SK-N-SH (cell line): ENCODE results near the gene EHD3.

Source experiments
- CHD2 ChIP-seq: fragments of 150-350 bp; IDR thresholded peaks from 2 replicates; pipeline ENCODE4 v1.6.1; 2018; ENCODE audit warnings: low read length; ENCODE audit not compliant: partially characterized antibody
- EP300 ChIP-seq, 2 experiments: IDR thresholded peaks; 2 replicates each; pipeline versions ENCODE4 v1.4.0 to v1.6.1; 2012; ENCODE audit warnings: borderline replicate concordance in 1 of 2, low read depth in 1 of 2, low read length in 1 of 2
- GABPA ChIP-seq: IDR thresholded peaks from 2 replicates; pipeline ENCODE4 v1.4.0; 2012; ENCODE audit warnings: low read depth, mild to moderate bottlenecking
- JUND ChIP-seq: IDR thresholded peaks from 2 replicates; pipeline ENCODE4 v1.4.0; 2012
- MXI1 ChIP-seq: IDR thresholded peaks from 2 replicates; pipeline ENCODE4 v1.6.1; 2012; ENCODE audit warnings: mild to moderate bottlenecking, low read depth, low read length, improper control_type of control experiment
- RAD21 ChIP-seq: IDR thresholded peaks from 2 replicates; pipeline ENCODE4 v1.6.1; 2012; ENCODE audit warnings: mild to moderate bottlenecking, low read length
- RCOR1 ChIP-seq: fragments of 150-350 bp; IDR thresholded peaks from 2 replicates; pipeline ENCODE4 v1.6.1; 2017; ENCODE audit warnings: antibody characterized with exemption, low read length
- SIN3A ChIP-seq: IDR thresholded peaks from 2 replicates; pipeline ENCODE4 v1.6.1; 2012; ENCODE audit warnings: low read depth, mild to moderate bottlenecking, low read length, moderate library complexity, borderline replicate concordance
- SMC3 ChIP-seq: IDR thresholded peaks from 2 replicates; pipeline ENCODE4 v1.6.1; 2012; ENCODE audit warnings: low read depth, low read length, improper control_type of control experiment
- YY1 ChIP-seq: IDR thresholded peaks from 2 replicates; pipeline ENCODE4 v1.4.0; 2012; ENCODE audit warnings: low read depth, mild to moderate bottlenecking
- TF ChIP-seq, protein P1 (sequence below): fragments of 200-600 bp; sonication (generic); IDR thresholded peaks from 2 replicates; pipeline ENCODE4 v1.6.1; 2017; ENCODE audit warnings: antibody characterized with exemption, mild to moderate bottlenecking, moderate library complexity
- TF ChIP-seq, protein P2 (sequence below): IDR thresholded peaks from 2 replicates; pipeline ENCODE4 v1.6.1; 2012; ENCODE audit warnings: mild to moderate bottlenecking, low read depth, low read length, moderate library complexity
- TF ChIP-seq, protein P3 (sequence below): fragments of 150-350 bp; IDR thresholded peaks from 2 replicates; pipeline ENCODE4 v1.6.1; 2017; ENCODE audit warnings: antibody characterized with exemption, low read length, low read depth, borderline replicate concordance

DNA sequence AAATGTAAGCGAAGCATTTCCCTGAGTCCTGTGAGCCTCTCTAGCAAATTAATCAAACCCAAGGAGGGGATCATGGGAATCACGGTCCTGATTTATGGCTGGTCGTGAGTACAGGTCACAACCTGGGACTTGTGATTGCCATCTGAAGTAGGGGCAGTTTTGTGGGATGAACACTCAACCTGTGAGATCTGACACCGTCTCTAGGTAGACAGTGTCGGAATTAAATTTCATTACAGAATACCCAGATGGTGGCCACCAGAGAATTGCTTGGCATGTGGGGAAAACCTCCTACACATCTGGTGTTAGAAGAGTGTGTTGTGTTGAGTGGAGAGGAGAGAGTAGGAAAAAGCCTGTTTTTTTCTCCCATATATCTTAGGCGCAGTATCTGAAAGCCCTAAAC lies 29.2 kb upstream of the EHD3 start:
- no peak for TF ChIP-seq RCOR1
- TF ChIP-seq, protein P1, sequence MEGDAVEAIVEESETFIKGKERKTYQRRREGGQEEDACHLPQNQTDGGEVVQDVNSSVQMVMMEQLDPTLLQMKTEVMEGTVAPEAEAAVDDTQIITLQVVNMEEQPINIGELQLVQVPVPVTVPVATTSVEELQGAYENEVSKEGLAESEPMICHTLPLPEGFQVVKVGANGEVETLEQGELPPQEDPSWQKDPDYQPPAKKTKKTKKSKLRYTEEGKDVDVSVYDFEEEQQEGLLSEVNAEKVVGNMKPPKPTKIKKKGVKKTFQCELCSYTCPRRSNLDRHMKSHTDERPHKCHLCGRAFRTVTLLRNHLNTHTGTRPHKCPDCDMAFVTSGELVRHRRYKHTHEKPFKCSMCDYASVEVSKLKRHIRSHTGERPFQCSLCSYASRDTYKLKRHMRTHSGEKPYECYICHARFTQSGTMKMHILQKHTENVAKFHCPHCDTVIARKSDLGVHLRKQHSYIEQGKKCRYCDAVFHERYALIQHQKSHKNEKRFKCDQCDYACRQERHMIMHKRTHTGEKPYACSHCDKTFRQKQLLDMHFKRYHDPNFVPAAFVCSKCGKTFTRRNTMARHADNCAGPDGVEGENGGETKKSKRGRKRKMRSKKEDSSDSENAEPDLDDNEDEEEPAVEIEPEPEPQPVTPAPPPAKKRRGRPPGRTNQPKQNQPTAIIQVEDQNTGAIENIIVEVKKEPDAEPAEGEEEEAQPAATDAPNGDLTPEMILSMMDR, result no peak
- TF ChIP-seq, protein P2, sequence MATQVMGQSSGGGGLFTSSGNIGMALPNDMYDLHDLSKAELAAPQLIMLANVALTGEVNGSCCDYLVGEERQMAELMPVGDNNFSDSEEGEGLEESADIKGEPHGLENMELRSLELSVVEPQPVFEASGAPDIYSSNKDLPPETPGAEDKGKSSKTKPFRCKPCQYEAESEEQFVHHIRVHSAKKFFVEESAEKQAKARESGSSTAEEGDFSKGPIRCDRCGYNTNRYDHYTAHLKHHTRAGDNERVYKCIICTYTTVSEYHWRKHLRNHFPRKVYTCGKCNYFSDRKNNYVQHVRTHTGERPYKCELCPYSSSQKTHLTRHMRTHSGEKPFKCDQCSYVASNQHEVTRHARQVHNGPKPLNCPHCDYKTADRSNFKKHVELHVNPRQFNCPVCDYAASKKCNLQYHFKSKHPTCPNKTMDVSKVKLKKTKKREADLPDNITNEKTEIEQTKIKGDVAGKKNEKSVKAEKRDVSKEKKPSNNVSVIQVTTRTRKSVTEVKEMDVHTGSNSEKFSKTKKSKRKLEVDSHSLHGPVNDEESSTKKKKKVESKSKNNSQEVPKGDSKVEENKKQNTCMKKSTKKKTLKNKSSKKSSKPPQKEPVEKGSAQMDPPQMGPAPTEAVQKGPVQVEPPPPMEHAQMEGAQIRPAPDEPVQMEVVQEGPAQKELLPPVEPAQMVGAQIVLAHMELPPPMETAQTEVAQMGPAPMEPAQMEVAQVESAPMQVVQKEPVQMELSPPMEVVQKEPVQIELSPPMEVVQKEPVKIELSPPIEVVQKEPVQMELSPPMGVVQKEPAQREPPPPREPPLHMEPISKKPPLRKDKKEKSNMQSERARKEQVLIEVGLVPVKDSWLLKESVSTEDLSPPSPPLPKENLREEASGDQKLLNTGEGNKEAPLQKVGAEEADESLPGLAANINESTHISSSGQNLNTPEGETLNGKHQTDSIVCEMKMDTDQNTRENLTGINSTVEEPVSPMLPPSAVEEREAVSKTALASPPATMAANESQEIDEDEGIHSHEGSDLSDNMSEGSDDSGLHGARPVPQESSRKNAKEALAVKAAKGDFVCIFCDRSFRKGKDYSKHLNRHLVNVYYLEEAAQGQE, result no peak
- no peak for TF ChIP-seq JUND
- no peak for TF ChIP-seq CHD2
- TF ChIP-seq YY1, result no peak
- TF ChIP-seq RAD21, result no peak
- TF ChIP-seq GABPA, result no peak
- TF ChIP-seq, protein P3, sequence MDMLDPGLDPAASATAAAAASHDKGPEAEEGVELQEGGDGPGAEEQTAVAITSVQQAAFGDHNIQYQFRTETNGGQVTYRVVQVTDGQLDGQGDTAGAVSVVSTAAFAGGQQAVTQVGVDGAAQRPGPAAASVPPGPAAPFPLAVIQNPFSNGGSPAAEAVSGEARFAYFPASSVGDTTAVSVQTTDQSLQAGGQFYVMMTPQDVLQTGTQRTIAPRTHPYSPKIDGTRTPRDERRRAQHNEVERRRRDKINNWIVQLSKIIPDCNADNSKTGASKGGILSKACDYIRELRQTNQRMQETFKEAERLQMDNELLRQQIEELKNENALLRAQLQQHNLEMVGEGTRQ, result no peak
- no peak for TF ChIP-seq SIN3A
- no peak for TF ChIP-seq EP300 (IDR thresholded peaks at IDR 0.05; ENCODE audit: borderline replicate concordance in 1 of 2, low read depth in 1 of 2, low read length in 1 of 2)
- TF ChIP-seq SMC3, result no peak
- TF ChIP-seq MXI1, result no peak
